ENCODE measurements around the gene RFLNA.

Gene RFLNA

DNA sequence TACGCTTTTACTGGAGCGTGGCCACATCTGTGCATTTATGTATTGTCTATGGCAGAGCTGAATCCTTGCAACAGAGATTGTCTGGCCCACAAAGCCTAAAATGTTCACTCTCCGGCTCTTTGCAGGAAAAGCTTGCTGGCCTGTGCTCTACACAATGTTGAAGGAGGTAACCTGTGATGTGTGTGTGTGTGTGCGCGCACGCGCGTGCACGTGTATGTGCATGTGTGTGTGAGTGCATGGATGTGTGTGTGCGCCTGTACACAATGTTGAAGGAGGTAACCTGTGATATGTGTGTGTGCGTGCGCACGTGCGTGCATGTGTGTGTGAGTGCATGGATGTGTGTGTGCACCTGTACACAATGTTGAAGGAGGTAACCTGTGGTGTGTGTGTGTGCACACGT is 62.7 kb downstream of the RFLNA start:
- Histone ChIP-seq H3K4me1 (ENCODE audit: control insufficient read depth, insufficient read depth, low read length, poor library complexity, severe bottlenecking) (no peaks in the 10 kb centered on the region), H3K27ac (ENCODE audit: insufficient read depth, low read length, poor library complexity, severe bottlenecking) (no peak overlapping the region), H3K9me3 (ENCODE audit: control insufficient read depth, low read length) (no peaks in the 10 kb centered on the region), H3K27me3 (replicated peaks; ENCODE audit: control insufficient read depth, insufficient read depth, low read length, poor library complexity, severe bottlenecking) (no peaks in the 10 kb centered on the region), H3K36me3 (ENCODE audit: control insufficient read depth, insufficient read depth, low read length) (peaks cover 89% of the 10 kb centered on the region), H3K4me3 (ENCODE audit: insufficient read depth, low read depth, low read length, poor library complexity, severe bottlenecking) (no peak overlapping the region)
- no peak for DNase-seq

GRCh38 chr12:124358572-124358971 is 63.7 kb downstream of the RFLNA start:
- H3K9me3 ChIP-seq (ENCODE audit: control insufficient read depth, low read length), result no peaks in the 10 kb centered on the region
- H3K27me3 ChIP-seq (replicated peaks; ENCODE audit: control insufficient read depth, insufficient read depth, low read length, poor library complexity, severe bottlenecking), result no peaks in the 10 kb centered on the region
- peaks cover 83% of the 10 kb centered on the region for H3K36me3 ChIP-seq (ENCODE audit: control insufficient read depth, insufficient read depth, low read length)
- no peak overlapping the region for H3K27ac ChIP-seq (ENCODE audit: insufficient read depth, low read length, poor library complexity, severe bottlenecking)
- no peak overlapping the region for H3K4me3 ChIP-seq (ENCODE audit: insufficient read depth, low read depth, low read length, poor library complexity, severe bottlenecking)
- no peaks in the 10 kb centered on the region for H3K4me1 ChIP-seq (ENCODE audit: control insufficient read depth, insufficient read depth, low read length, poor library complexity, severe bottlenecking)
- DNase-seq, result no peak

DNA sequence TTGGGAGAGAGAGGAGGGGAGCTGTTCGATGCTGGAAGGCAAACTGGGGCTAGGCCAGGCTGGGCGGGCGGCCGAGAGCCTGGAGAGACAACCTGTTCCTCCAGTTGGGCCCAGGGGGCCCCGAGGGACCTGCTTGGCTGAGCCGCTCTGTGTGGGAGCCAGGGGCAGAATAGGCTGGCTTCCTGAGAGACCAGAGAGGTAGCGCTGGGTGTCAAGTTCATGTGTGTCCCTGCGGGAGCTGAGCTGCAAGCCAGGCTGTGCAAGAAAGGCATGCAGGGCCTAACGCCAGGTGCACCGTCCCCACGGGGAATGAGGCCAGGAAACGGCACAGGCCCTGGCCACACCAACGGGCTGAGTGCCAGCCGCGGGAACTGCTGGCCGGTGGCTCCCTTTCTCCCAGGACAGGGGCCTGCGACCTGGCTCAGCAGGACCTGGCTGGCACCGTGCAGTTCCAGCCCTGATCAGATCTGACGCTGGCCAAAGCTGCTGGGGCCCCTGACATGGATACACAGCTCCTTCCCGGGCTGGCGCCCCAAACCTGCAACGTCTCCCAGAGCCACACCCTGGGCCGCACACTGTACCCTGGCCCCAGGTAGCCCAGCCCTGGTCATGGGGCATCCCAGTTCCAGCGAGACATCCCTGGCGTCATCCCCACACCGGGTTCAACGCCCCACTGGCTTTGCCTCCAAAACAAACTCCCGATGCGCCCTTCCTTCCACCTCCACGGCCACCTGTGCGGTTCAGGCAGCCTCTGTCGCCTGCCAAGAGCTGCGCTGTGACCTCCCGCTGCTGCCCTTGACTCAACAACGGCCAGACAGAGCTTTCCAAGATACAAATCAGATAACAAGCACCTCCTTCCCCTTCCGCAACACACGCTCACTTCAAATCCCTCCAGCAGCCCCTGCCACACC is 65.0 kb downstream of the RFLNA start:
- H3K9me3 ChIP-seq (ENCODE audit: control insufficient read depth, low read length), result no peaks in the 10 kb centered on the region
- H3K36me3 ChIP-seq (ENCODE audit: control insufficient read depth, insufficient read depth, low read length), result peaks cover 74% of the 10 kb centered on the region
- no peak overlapping the region for H3K4me3 ChIP-seq (ENCODE audit: insufficient read depth, low read depth, low read length, poor library complexity, severe bottlenecking)
- DNase-seq, result no peak
- H3K27ac ChIP-seq (ENCODE audit: insufficient read depth, low read length, poor library complexity, severe bottlenecking), result no peak overlapping the region
- no peaks in the 10 kb centered on the region for H3K27me3 ChIP-seq (replicated peaks; ENCODE audit: control insufficient read depth, insufficient read depth, low read length, poor library complexity, severe bottlenecking)
- no peaks in the 10 kb centered on the region for H3K4me1 ChIP-seq (ENCODE audit: control insufficient read depth, insufficient read depth, low read length, poor library complexity, severe bottlenecking)

DNA sequence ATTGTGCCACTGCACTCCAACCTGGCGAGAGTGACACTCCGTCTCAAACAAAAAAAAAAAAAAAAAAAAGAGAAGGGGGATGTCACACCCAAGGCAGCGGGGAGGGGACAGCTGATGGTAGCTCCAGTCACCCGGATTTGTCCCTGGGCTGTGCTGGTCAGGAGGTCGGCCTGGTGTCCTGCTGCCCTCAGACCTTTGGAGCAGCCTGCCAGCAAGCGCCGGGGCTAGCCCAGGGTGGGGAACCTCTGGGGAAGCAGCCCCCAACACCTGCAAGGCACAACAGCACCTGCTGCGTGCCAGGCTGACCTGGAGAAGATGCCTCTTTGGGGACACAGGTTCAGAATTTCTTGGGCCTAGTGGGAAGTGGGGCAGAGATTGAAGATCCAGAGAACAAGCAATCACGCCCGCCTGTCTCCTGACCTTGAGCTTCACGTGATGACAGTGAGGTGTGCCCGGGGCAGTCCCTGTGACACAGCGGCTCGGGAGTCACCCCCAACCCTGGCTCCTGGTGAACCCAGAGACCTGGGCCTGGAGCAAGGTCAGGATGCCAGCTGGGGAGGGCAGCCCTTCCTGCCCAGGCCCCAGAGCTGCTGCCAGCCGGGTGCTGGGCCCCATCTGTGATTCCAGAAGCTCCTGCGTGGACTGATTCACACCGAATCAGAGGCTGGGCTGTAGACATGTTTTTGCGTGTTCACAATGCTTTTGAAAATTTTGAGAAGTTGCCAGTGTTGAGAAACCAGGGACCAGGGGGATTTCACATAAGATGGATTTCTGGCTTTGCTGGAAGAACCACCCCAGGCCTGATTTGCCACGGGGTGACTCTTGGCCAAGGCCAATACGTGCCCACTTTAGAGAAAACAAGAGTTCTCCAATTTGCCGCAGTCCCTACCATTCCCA is 66.4 kb downstream of the RFLNA start:
- no peaks in the 10 kb centered on the region for H3K27me3 ChIP-seq (replicated peaks; ENCODE audit: control insufficient read depth, insufficient read depth, low read length, poor library complexity, severe bottlenecking)
- no peak overlapping the region for H3K4me3 ChIP-seq (ENCODE audit: insufficient read depth, low read depth, low read length, poor library complexity, severe bottlenecking)
- H3K36me3 ChIP-seq (ENCODE audit: control insufficient read depth, insufficient read depth, low read length), result peaks cover 60% of the 10 kb centered on the region
- no peaks in the 10 kb centered on the region for H3K4me1 ChIP-seq (ENCODE audit: control insufficient read depth, insufficient read depth, low read length, poor library complexity, severe bottlenecking)
- H3K27ac ChIP-seq (ENCODE audit: insufficient read depth, low read length, poor library complexity, severe bottlenecking), result no peak overlapping the region
- no peaks in the 10 kb centered on the region for H3K9me3 ChIP-seq (ENCODE audit: control insufficient read depth, low read length)
- no peak for DNase-seq

DNA sequence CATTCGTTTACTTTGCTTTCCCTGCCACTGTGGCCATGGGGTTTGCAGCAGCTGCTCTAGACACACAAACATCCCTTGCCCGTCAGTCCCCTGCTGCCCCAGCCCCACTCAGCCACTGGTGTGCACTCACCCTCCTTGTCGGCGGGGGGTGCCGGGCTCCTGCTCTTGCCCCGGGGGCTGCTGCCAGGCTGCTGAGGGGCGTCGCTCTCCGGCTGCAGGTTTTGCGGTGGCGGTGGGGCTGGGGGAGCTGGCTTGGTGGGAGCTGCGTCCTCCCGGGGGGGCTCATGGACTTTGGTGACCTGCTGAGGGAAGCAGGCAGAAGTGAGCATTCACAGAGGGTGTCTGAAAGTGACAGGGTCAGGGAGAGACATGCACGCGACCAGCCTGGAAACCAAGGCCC is 67.1 kb downstream of the RFLNA start:
- H3K4me3 ChIP-seq (ENCODE audit: insufficient read depth, low read depth, low read length, poor library complexity, severe bottlenecking), result no peak overlapping the region
- no peaks in the 10 kb centered on the region for H3K4me1 ChIP-seq (ENCODE audit: control insufficient read depth, insufficient read depth, low read length, poor library complexity, severe bottlenecking)
- DNase-seq, result no peak
- H3K27ac ChIP-seq (ENCODE audit: insufficient read depth, low read length, poor library complexity, severe bottlenecking), result no peak overlapping the region
- peaks cover 54% of the 10 kb centered on the region for H3K36me3 ChIP-seq (ENCODE audit: control insufficient read depth, insufficient read depth, low read length)
- no peaks in the 10 kb centered on the region for H3K9me3 ChIP-seq (ENCODE audit: control insufficient read depth, low read length)
- no peaks in the 10 kb centered on the region for H3K27me3 ChIP-seq (replicated peaks; ENCODE audit: control insufficient read depth, insufficient read depth, low read length, poor library complexity, severe bottlenecking)

- Histone ChIP-seq H3K4me3 (ENCODE audit: insufficient read depth, low read depth, low read length, poor library complexity, severe bottlenecking) (no peak overlapping the region), H3K4me1 (ENCODE audit: control insufficient read depth, insufficient read depth, low read length, poor library complexity, severe bottlenecking) (no peaks in the 10 kb centered on the region), H3K9me3 (ENCODE audit: control insufficient read depth, low read length) (no peaks in the 10 kb centered on the region), H3K27ac (ENCODE audit: insufficient read depth, low read length, poor library complexity, severe bottlenecking) (no peak overlapping the region), H3K27me3 (replicated peaks; ENCODE audit: control insufficient read depth, insufficient read depth, low read length, poor library complexity, severe bottlenecking) (no peaks in the 10 kb centered on the region), H3K36me3 (ENCODE audit: control insufficient read depth, insufficient read depth, low read length) (peaks cover 51% of the 10 kb centered on the region)
- no peak for DNase-seq
These were observed 68.6 kb downstream of the RFLNA start for GRCh38 chr12:124363353-124363965.

- no peak overlapping the region for H3K27ac ChIP-seq (ENCODE audit: insufficient read depth, low read length, poor library complexity, severe bottlenecking)
- H3K27me3 ChIP-seq (replicated peaks; ENCODE audit: control insufficient read depth, insufficient read depth, low read length, poor library complexity, severe bottlenecking), result no peaks in the 10 kb centered on the region
- no peaks in the 10 kb centered on the region for H3K9me3 ChIP-seq (ENCODE audit: control insufficient read depth, low read length)
- DNase-seq, result no peak
- no peaks in the 10 kb centered on the region for H3K4me1 ChIP-seq (ENCODE audit: control insufficient read depth, insufficient read depth, low read length, poor library complexity, severe bottlenecking)
- no peak overlapping the region for H3K4me3 ChIP-seq (ENCODE audit: insufficient read depth, low read depth, low read length, poor library complexity, severe bottlenecking)
- H3K36me3 ChIP-seq (ENCODE audit: control insufficient read depth, insufficient read depth, low read length), result peaks cover 48% of the 10 kb centered on the region
These were observed 69.7 kb downstream of the RFLNA start for GRCh38 chr12:124364543-124364942.

Data from effector memory CD4-positive, alpha-beta T cell (primary cell).